A549 (cell line): ENCODE results near the gene ADPRHL1. TPM values are rescaled to one million over a fixed set of nuclear protein-coding genes. Genes with fewer than 3 reads are reported as not detected.

Experiments
- ATAC-seq, 2 experiments: fragments of 200-7000 bp in 1 of 2; fragments of >200 bp in 1 of 2; cut with Nextera tagmentation in 1 of 2; cut with Tn5 transposase in 1 of 2; 3 replicates each; pipeline versions ENCODE4 v1.8.0 to v1.9.1; 2018 to 2020; ENCODE audit warnings: mild to moderate bottlenecking in 1 of 2, moderate library complexity in 1 of 2
- CTCF ChIA-PET: fragments of 300-600 bp; sonication (Branson Sonifier 250); formaldehyde crosslinking; extraction: SDS; loops from one replicate; lab custom pipeline; 2021; ENCODE audit warnings: antibody characterized with exemption, inconsistent platforms; lab: Yijun Ruan, JAX
- POLR2A ChIA-PET: fragments of 350-600 bp; formaldehyde crosslinking; extraction: SDS; loops from one replicate; lab custom pipeline; 2021; ENCODE audit warnings: antibody characterized with exemption, inconsistent platforms; lab: Yijun Ruan, JAX
- DNase-seq, 2 experiments: peaks; one replicate each; pipeline versions ENCODE4 v3.0.0 to v3.0.0-alpha.2; 2011 to 2016; ENCODE audit warnings: low read depth in 1 of 2, low spot score in 1 of 2
- FAIRE-seq: peaks from 2 replicates; lab custom pipeline; 2011; peaks lifted over from hg19 to GRCh38; lab: Jason Lieb, UNC
- H3K27ac ChIP-seq, 2 experiments: fragments of >200 bp; sonication (Bioruptor Twin); formaldehyde crosslinking; 3 replicates each; pipeline ENCODE4 v1.5.1; 2016 to 2017
- H3K4me1 ChIP-seq: fragments of >200 bp; sonication (Bioruptor Twin); formaldehyde crosslinking; 3 replicates; pipeline ENCODE4 v1.6.1; 2016
- H3K4me2 ChIP-seq: fragments of >200 bp; sonication (Bioruptor Twin); formaldehyde crosslinking; 3 replicates; pipeline ENCODE4 v1.6.1; 2016
- H3K4me3 ChIP-seq: fragments of >200 bp; sonication (Bioruptor Twin); formaldehyde crosslinking; 3 replicates; pipeline ENCODE4 v1.5.1; 2016
- H3K9me3 ChIP-seq: fragments of >200 bp; sonication (Bioruptor Twin); formaldehyde crosslinking; 3 replicates; pipeline ENCODE4 v1.6.1; 2016
- ATOH8 ChIP-seq: fragments of 250-450 bp; sonication (Bioruptor Pico); IDR thresholded peaks from 2 replicates; pipeline ENCODE4 v1.5.0; 2020; ENCODE audit warnings: low read depth, mild to moderate bottlenecking, moderate library complexity
- BCL3 ChIP-seq: fragments of >200 bp; sonication (Bioruptor Twin); formaldehyde crosslinking; IDR thresholded peaks from 3 replicates; pipeline ENCODE4 v1.6.1; 2016
- CHD4 ChIP-seq: fragments of 200-600 bp; sonication (generic); IDR thresholded peaks from 2 replicates; pipeline ENCODE4 v1.6.1; 2016; ENCODE audit warnings: antibody characterized with exemption, mild to moderate bottlenecking, borderline replicate concordance
- CTCF ChIP-seq: fragments of >200 bp; sonication (Bioruptor Twin); formaldehyde crosslinking; IDR thresholded peaks from 3 replicates; pipeline ENCODE4 v1.5.1; 2016
- E2F6 ChIP-seq: IDR thresholded peaks from 2 replicates; pipeline ENCODE4 v1.6.1; 2012; ENCODE audit warnings: low read depth, borderline replicate concordance
- ELK1 ChIP-seq: fragments of 150-350 bp; IDR thresholded peaks from 2 replicates; pipeline ENCODE4 v1.6.1; 2014; ENCODE audit warnings: low read depth, mild to moderate bottlenecking, low read length
- GATA3 ChIP-seq: IDR thresholded peaks from 2 replicates; pipeline ENCODE4 v1.6.1; 2012; ENCODE audit warnings: borderline replicate concordance
- HDAC2 ChIP-seq: fragments of 200-600 bp; sonication (generic); IDR thresholded peaks from 2 replicates; pipeline ENCODE4 v1.6.1; 2016
- HOXA7 ChIP-seq: fragments of 250-450 bp; sonication (Bioruptor Pico); IDR thresholded peaks from 2 replicates; pipeline ENCODE4 v1.5.0; 2020; ENCODE audit warnings: mild to moderate bottlenecking, moderate library complexity
- JUNB ChIP-seq: fragments of >200 bp; sonication (Bioruptor Twin); formaldehyde crosslinking; IDR thresholded peaks from 2 replicates; pipeline ENCODE4 v1.6.1; 2016
- KDM1A ChIP-seq: fragments of 200-600 bp; sonication (generic); IDR thresholded peaks from 2 replicates; pipeline ENCODE4 v1.6.1; 2016; ENCODE audit warnings: low read depth, mild to moderate bottlenecking
- KDM5A ChIP-seq: fragments of 200-600 bp; sonication (generic); IDR thresholded peaks from 2 replicates; pipeline ENCODE4 v1.6.1; 2016; ENCODE audit warnings: antibody characterized with exemption, mild to moderate bottlenecking
- MAFK ChIP-seq: fragments of 450-650 bp; IDR thresholded peaks from 2 replicates; pipeline ENCODE4 v1.6.1; 2014; ENCODE audit not compliant: partially characterized antibody
- NR3C1 ChIP-seq: fragments of >200 bp; sonication (Bioruptor Twin); formaldehyde crosslinking; IDR thresholded peaks from 3 replicates; pipeline ENCODE4 v1.6.1; 2017
- PHF8 ChIP-seq: fragments of 200-600 bp; sonication (generic); IDR thresholded peaks from 2 replicates; pipeline ENCODE4 v1.6.1; 2016; ENCODE audit warnings: low read depth, mild to moderate bottlenecking, antibody characterized with exemption, moderate library complexity, borderline replicate concordance
- POLR2AphosphoS2 ChIP-seq: conservative IDR thresholded peaks from 2 replicates; pipeline ENCODE4 v1.6.1; 2012; ENCODE audit warnings: low read length, improper control_type of control experiment, inconsistent platforms
- RARB ChIP-seq: fragments of 250-450 bp; sonication (Bioruptor Pico); IDR thresholded peaks from 2 replicates; pipeline ENCODE4 v1.8.0; 2021; ENCODE audit warnings: mild to moderate bottlenecking, moderate library complexity
- RCOR1 ChIP-seq: fragments of 150-350 bp; IDR thresholded peaks from 2 replicates; pipeline ENCODE4 v1.6.1; 2014; ENCODE audit warnings: antibody characterized with exemption, low read length, low read depth
- SMC3 ChIP-seq: fragments of >200 bp; sonication (Bioruptor Twin); formaldehyde crosslinking; IDR thresholded peaks from 3 replicates; pipeline ENCODE4 v1.6.1; 2018; ENCODE audit warnings: inconsistent platforms
- TP53 ChIP-seq: fragments of 250-450 bp; sonication (Bioruptor Pico); IDR thresholded peaks from 2 replicates; pipeline ENCODE4 v1.5.0; 2021; ENCODE audit warnings: mild to moderate bottlenecking, moderate library complexity
- ZFP36 ChIP-seq: fragments of 450-650 bp; IDR thresholded peaks from 2 replicates; pipeline ENCODE4 v1.6.1; 2014; ENCODE audit warnings: borderline replicate concordance; ENCODE audit not compliant: partially characterized antibody
- ZNF302 ChIP-seq: fragments of 250-450 bp; sonication (Bioruptor Pico); IDR thresholded peaks from 2 replicates; pipeline ENCODE4 v1.9.0; 2021; ENCODE audit warnings: inconsistent platforms, mild to moderate bottlenecking, moderate library complexity
- ZSCAN20 ChIP-seq: fragments of 250-450 bp; sonication (Bioruptor Pico); IDR thresholded peaks from 2 replicates; pipeline ENCODE4 v1.8.0; 2022; ENCODE audit warnings: mild to moderate bottlenecking, moderate library complexity
- WGBS: methylation state at CpG from one replicate; pipeline ENCODE4 v1.1.6; 2017; ENCODE audit errors: missing lambda C conversion rate; 5-methylcytosine and 5-hydroxymethylcytosine counted together
- polyA plus RNA-seq, 4 experiments: library from polyadenylated mRNA; depleted of rRNA in 3 of 4; stranded (reverse); fragments of >200 nt; fragmentation: RNase III in 1 of 4; extraction: RNeasy Plus Mini Kit Qiagen cat#74134 plus additional on column Dnase treatment in 1 of 4; gene quantifications; 2 replicates in 3 of 4; 3 replicates in 1 of 4; pipeline ENCODE4 v1.2.3, GENCODE V29; 2011 to 2017

ADPRHL1 gene
- polyA plus RNA-seq, 2 of the 4 experiments (the other 2 are of a cell fraction), result 11.0 to 11.4 TPM

GRCh38 chr13:113457510-113457909, 4.2 kb upstream of the ADPRHL1 start (continued):
- TF ChIP-seq BCL3 (no peak), SMC3 (no peak)

GRCh38 chr13:113456116-113456702, 2.9 kb upstream of the ADPRHL1 start:
- ATAC-seq (no peak), DNase-seq (no peak), FAIRE-seq (no peak)
- CTCF ChIA-PET, result no interaction called here
- no peak overlapping the region for H3K27ac ChIP-seq
- no peak overlapping the region for H3K4me3 ChIP-seq
- POLR2A ChIA-PET, result no interaction called here
- H3K4me1 ChIP-seq, result no peaks in the 10 kb centered on the region
- TF ChIP-seq PHF8, result no peak
- TF ChIP-seq KDM5A, result no peak
- no peak for TF ChIP-seq RCOR1
- TF ChIP-seq ZFP36, result no peak
- no peak for TF ChIP-seq NR3C1
- TF ChIP-seq HDAC2, result no peak
- TF ChIP-seq HOXA7, result no peak
- 94% methylated on average over 16 of the region's 16 CpGs for WGBS
- no peak overlapping the region for H3K4me2 ChIP-seq
- no peaks in the 10 kb centered on the region for H3K9me3 ChIP-seq

- no peak overlapping the region for H3K27ac ChIP-seq
- ATAC-seq, result no peak
- H3K4me3 ChIP-seq, result no peak overlapping the region
- ChIA-PET CTCF (no interaction called here), POLR2A (no interaction called here)
- DNase-seq, result no peak
- no peak overlapping the region for H3K4me2 ChIP-seq
- no peak for TF ChIP-seq ATOH8
- no peak for TF ChIP-seq TP53 (CRISPR knock-in tag)
- TF ChIP-seq HOXA7, result no peak
- no peak for TF ChIP-seq E2F6
- no peak for TF ChIP-seq KDM5A
- no peak for TF ChIP-seq JUNB
- TF ChIP-seq ZSCAN20 (CRISPR knock-in tag), result no peak
- no peak for TF ChIP-seq MAFK
- no peak for TF ChIP-seq PHF8
- H3K4me1 ChIP-seq, result peaks cover under 1% of the 10 kb centered on the region; the same call in 1 of the 3 replicates
- no peak for FAIRE-seq
- WGBS, result 92% methylated on average over 17 of the region's 18 CpGs
- no peaks in the 10 kb centered on the region for H3K9me3 ChIP-seq
Measured at GRCh38 chr13:113455384-113455783, 2.1 kb upstream of the ADPRHL1 start.

GRCh38 chr13:113454936-113455335, 1.6 kb upstream of the ADPRHL1 start:
- CTCF ChIA-PET, result no interaction called here
- POLR2A ChIA-PET, result no interaction called here
- FAIRE-seq (no peak), ATAC-seq (no peak), DNase-seq (no peak)
- no peak overlapping the region for H3K4me3 ChIP-seq
- no peak overlapping the region for H3K27ac ChIP-seq
- no peaks in the 10 kb centered on the region for H3K9me3 ChIP-seq
- H3K4me1 ChIP-seq, result peaks cover 5% of the 10 kb centered on the region; the same call in 2 of the 3 replicates
- no peak overlapping the region for H3K4me2 ChIP-seq
- TF ChIP-seq CHD4 (no peak), CTCF (no peak), E2F6 (no peak), NR3C1 (no peak), ZNF302 (CRISPR knock-in tag) (no peak), JUNB (no peak), RARB (CRISPR knock-in tag) (no peak), POLR2AphosphoS2 (no peak), GATA3 (no peak), KDM1A (no peak), ELK1 (no peak)
- WGBS, result 94% methylated on average over 13 of the region's 13 CpGs
